Vagina (tissue), 2 donors: ENCODE data around the gene ELFN2.

Source experiments
- CTCF ChIP-seq, 3 experiments: fragments of 450-650 bp in 2 of 3; fragments of 200-600 bp in 1 of 3; sonication (generic) in 1 of 3; IDR thresholded peaks; one replicate each; pipeline ENCODE4 v1.5.1; 2017 to 2019; ENCODE audit warnings: antibody characterized with exemption in 3 of 3, mild to moderate bottlenecking in 2 of 3, moderate library complexity in 2 of 3
- POLR2A ChIP-seq, 2 donors: fragments of 450-650 bp; IDR thresholded peaks; one replicate each; pipeline ENCODE4 v1.6.1; 2017; ENCODE audit warnings: antibody characterized with exemption in 2 of 2, mild to moderate bottlenecking in 2 of 2, moderate library complexity in 2 of 2
- POLR2AphosphoS5 ChIP-seq, 2 donors: sonication (generic); formaldehyde crosslinking; IDR thresholded peaks; one replicate each; pipeline ENCODE4 v1.9.0; 2017; ENCODE audit warnings: antibody characterized with exemption in 2 of 2, mild to moderate bottlenecking in 2 of 2, low read depth in 1 of 2; ENCODE audit not compliant: insufficient read depth in 1 of 2

GRCh38 chr22:37397226-37397625, 30.1 kb downstream of the ELFN2 start:
- TF ChIP-seq POLR2A (IDR thresholded peaks at IDR 0.05) (no peak), CTCF (IDR thresholded peaks at IDR 0.05) (no peak), POLR2AphosphoS5 (IDR thresholded peaks at IDR 0.05; ENCODE audit: insufficient read depth in 1 of 2, low read depth in 1 of 2) (no peak)
